WTC11 (cell line): ENCODE measurements around the gene CLDN7. TPM values are rescaled to one million over a fixed set of nuclear protein-coding genes. Genes with fewer than 3 reads are reported as not detected.

Experiments used
- ATAC-seq: fragments of 200-7000 bp; cut with Tn5 transposase; 2 replicates; pipeline ENCODE4 v1.10.0; 2021; ENCODE audit warnings: mild to moderate bottlenecking, moderate library complexity
- CTCF ChIA-PET: fragments of 300-600 bp; sonication (Branson Sonifier 250); formaldehyde crosslinking; loops from one replicate; lab custom pipeline; 2021; ENCODE audit warnings: antibody characterized with exemption; lab: Charles Lee
- POLR2A ChIA-PET: fragments of 350-600 bp; sonication (Branson Sonifier 250); formaldehyde crosslinking; loops from one replicate; lab custom pipeline; 2021; ENCODE audit warnings: antibody characterized with exemption; lab: Charles Lee
- DNase-seq: peaks from one replicate; pipeline ENCODE4 v3.0.0; 2021; ENCODE audit warnings: low spot score
- H3K27ac Mint-ChIP-seq: 2 replicates; pipeline ENCODE4 v1.8.0; 2021; ENCODE audit warnings: mixed read lengths
- H3K27me3 Mint-ChIP-seq: 2 replicates; pipeline ENCODE4 v1.8.0; 2021; ENCODE audit warnings: low read depth, mild to moderate bottlenecking, moderate library complexity, mixed read lengths
- H3K36me3 Mint-ChIP-seq: 2 replicates; pipeline ENCODE4 v1.8.0; 2021; ENCODE audit warnings: mixed read lengths
- H3K4me1 Mint-ChIP-seq: 2 replicates; pipeline ENCODE4 v1.8.0; 2022; ENCODE audit warnings: mixed read lengths
- H3K4me3 Mint-ChIP-seq: 2 replicates; pipeline ENCODE4 v1.8.0; 2021; ENCODE audit warnings: mild to moderate bottlenecking, moderate library complexity, mixed read lengths
- H3K9me3 Mint-ChIP-seq: 2 replicates; pipeline ENCODE4 v1.8.0; 2021; ENCODE audit warnings: mixed read lengths
- ESRRA ChIP-seq: sonication (generic); formaldehyde crosslinking; IDR thresholded peaks from 2 replicates; pipeline ENCODE4 v1.8.1; 2022; ENCODE audit warnings: mild to moderate bottlenecking, missing genetic modification reagents, borderline replicate concordance
- FOXP1 ChIP-seq: sonication (generic); formaldehyde crosslinking; IDR thresholded peaks from 2 replicates; pipeline ENCODE4 v1.8.0; 2022; ENCODE audit warnings: missing genetic modification reagents, mild to moderate bottlenecking, moderate library complexity, borderline replicate concordance
- GABPB1 ChIP-seq: sonication (generic); formaldehyde crosslinking; IDR thresholded peaks from 2 replicates; pipeline ENCODE4 v1.8.1; 2023; ENCODE audit warnings: mild to moderate bottlenecking, missing genetic modification reagents
- HMGA2 ChIP-seq: fragments of 250-450 bp; sonication (Bioruptor Pico); IDR thresholded peaks from 2 replicates; pipeline ENCODE4 v1.4.0; 2021; ENCODE audit warnings: mild to moderate bottlenecking, moderate library complexity
- JAZF1 ChIP-seq: fragments of 250-450 bp; sonication (Bioruptor Pico); IDR thresholded peaks from 2 replicates; pipeline ENCODE4 v1.9.0; 2021; ENCODE audit warnings: moderate library complexity, mild to moderate bottlenecking, inconsistent platforms
- JUN ChIP-seq: sonication (generic); formaldehyde crosslinking; IDR thresholded peaks from 2 replicates; pipeline ENCODE4 v1.8.0; 2023; ENCODE audit warnings: mild to moderate bottlenecking, missing genetic modification reagents
- MXD4 ChIP-seq: fragments of 250-450 bp; sonication (Bioruptor Pico); IDR thresholded peaks from 2 replicates; pipeline ENCODE4 v1.8.0; 2021; ENCODE audit warnings: mild to moderate bottlenecking, moderate library complexity, borderline replicate concordance
- MYBL2 ChIP-seq: sonication (generic); formaldehyde crosslinking; IDR thresholded peaks from 2 replicates; pipeline ENCODE4 v1.8.1; 2023; ENCODE audit warnings: mild to moderate bottlenecking, moderate library complexity, missing genetic modification reagents
- NR3C1 ChIP-seq: sonication (generic); formaldehyde crosslinking; conservative IDR thresholded peaks from 2 replicates; pipeline ENCODE4 v1.8.1; 2023; ENCODE audit warnings: low read depth, mild to moderate bottlenecking, missing genetic modification reagents
- PRRX2 ChIP-seq: fragments of 250-450 bp; sonication (Bioruptor Pico); IDR thresholded peaks from 2 replicates; pipeline ENCODE4 v1.8.0; 2021; ENCODE audit warnings: mild to moderate bottlenecking
- RORB ChIP-seq: fragments of 250-450 bp; sonication (Bioruptor Pico); IDR thresholded peaks from 2 replicates; pipeline ENCODE4 v1.9.0; 2021; ENCODE audit warnings: mild to moderate bottlenecking
- SMAD3 ChIP-seq: sonication (generic); formaldehyde crosslinking; IDR thresholded peaks from 2 replicates; pipeline ENCODE4 v1.8.0; 2022; ENCODE audit warnings: missing genetic modification reagents, mild to moderate bottlenecking, borderline replicate concordance
- SMAD4 ChIP-seq: sonication (generic); formaldehyde crosslinking; IDR thresholded peaks from 2 replicates; pipeline ENCODE4 v1.8.0; 2022; ENCODE audit warnings: mild to moderate bottlenecking, missing genetic modification reagents
- TEAD4 ChIP-seq: sonication (generic); formaldehyde crosslinking; IDR thresholded peaks from 2 replicates; pipeline ENCODE4 v1.8.0; 2022; ENCODE audit warnings: mild to moderate bottlenecking, missing genetic modification reagents
- ZBTB43 ChIP-seq: sonication (generic); formaldehyde crosslinking; IDR thresholded peaks from 2 replicates; pipeline ENCODE4 v1.8.1; 2023; ENCODE audit warnings: mild to moderate bottlenecking, missing genetic modification reagents
- ZNF232 ChIP-seq: sonication (generic); formaldehyde crosslinking; IDR thresholded peaks from 2 replicates; pipeline ENCODE4 v1.8.0; 2022; ENCODE audit warnings: mild to moderate bottlenecking, missing genetic modification reagents
- ZNF423 ChIP-seq: fragments of 250-450 bp; sonication (Bioruptor Pico); IDR thresholded peaks from 2 replicates; pipeline ENCODE4 v2.1.2; 2022; ENCODE audit warnings: mild to moderate bottlenecking, moderate library complexity
- total RNA-seq: library from RNA; stranded (reverse); gene quantifications from 3 replicates; pipeline ENCODE4 v1.2.3, GENCODE V29; 2021
- TF ChIP-seq, protein P1 (sequence below): sonication (generic); formaldehyde crosslinking; IDR thresholded peaks from 2 replicates; pipeline ENCODE4 v1.8.1; 2022; ENCODE audit warnings: mild to moderate bottlenecking, missing genetic modification reagents, moderate library complexity, borderline replicate concordance
- TF ChIP-seq, protein P2 (sequence below): sonication (generic); formaldehyde crosslinking; IDR thresholded peaks from 2 replicates; pipeline ENCODE4 v1.8.1; 2023; ENCODE audit warnings: mild to moderate bottlenecking, missing genetic modification reagents, borderline replicate concordance
- TF ChIP-seq, protein P3 (sequence below): sonication (generic); formaldehyde crosslinking; IDR thresholded peaks from 2 replicates; pipeline ENCODE4 v1.8.1; 2022; ENCODE audit warnings: missing genetic modification reagents, borderline replicate concordance
- TF ChIP-seq, protein P4 (sequence below): sonication (generic); formaldehyde crosslinking; IDR thresholded peaks from 2 replicates; pipeline ENCODE4 v1.8.0; 2023; ENCODE audit warnings: missing genetic modification reagents
- TF ChIP-seq, protein P5 (sequence below): sonication (generic); formaldehyde crosslinking; conservative IDR thresholded peaks from 2 replicates; pipeline ENCODE4 v1.8.1; 2022; ENCODE audit warnings: mild to moderate bottlenecking, missing genetic modification reagents

CLDN7 gene
- total RNA-seq, 1 experiment from 2014 or later = 136 TPM

GRCh38 chr17:7235693-7236665 lies 26.3 kb downstream of the CLDN7 start:
- Mint-ChIP-seq H3K9me3 (no peaks in the 10 kb centered on the region), H3K4me1 (peaks cover 38% of the 10 kb centered on the region), H3K27ac (no peak overlapping the region; the same call in none of the 2 replicates), H3K27me3 (no peaks in the 10 kb centered on the region), H3K4me3 (no peak overlapping the region), H3K36me3 (peaks cover 30% of the 10 kb centered on the region)
- CTCF ChIA-PET = interaction anchor here (6.0 kb wide), 1 partner anchor 15 kb away, joined by 36 read pairs; the partner anchor contains the start of genes ACADVL and DLG4
- POLR2A ChIA-PET = no interaction called here
- no peak for ATAC-seq
- no peak for DNase-seq
- no peak for TF ChIP-seq GABPB1
- TF ChIP-seq ZNF423 = no peak

GRCh38 chr17:7234083-7234951 lies 28.0 kb downstream of the CLDN7 start, which contains the start of gene DVL2:
TSS of gene DVL2 (minus strand) at chr17:7234517. CDS start at chr17:7234262, 255 bp downstream.
- Mint-ChIP-seq H3K4me1 (peaks cover 29% of the 10 kb centered on the region), H3K9me3 (no peaks in the 10 kb centered on the region), H3K27me3 (no peaks in the 10 kb centered on the region), H3K27ac (peak within 1 kb of the TSS; percentile 96), H3K4me3 (peak within 1 kb of the TSS; percentile 99), H3K36me3 (peaks cover 37% of the 10 kb centered on the region)
- CTCF ChIA-PET = interaction anchor here (1.2 to 6.0 kb wide), 5 partner anchors 14 to 62 kb away, joined by 5 to 36 read pairs (median 7); partner anchors contain the start of genes ACADVL and DLG4
- peak; percentile 95 for DNase-seq
- peak; percentile 31 for ATAC-seq
- POLR2A ChIA-PET = interaction anchor here (0.6 to 1.3 kb wide), 5 partner anchors 9 to 22 kb away, joined by 3 to 5 read pairs (median 4); partner anchors contain the start of genes ACADVL and DLG4
- peak; percentile 92 for TF ChIP-seq SMAD3
- TF ChIP-seq, protein P1, sequence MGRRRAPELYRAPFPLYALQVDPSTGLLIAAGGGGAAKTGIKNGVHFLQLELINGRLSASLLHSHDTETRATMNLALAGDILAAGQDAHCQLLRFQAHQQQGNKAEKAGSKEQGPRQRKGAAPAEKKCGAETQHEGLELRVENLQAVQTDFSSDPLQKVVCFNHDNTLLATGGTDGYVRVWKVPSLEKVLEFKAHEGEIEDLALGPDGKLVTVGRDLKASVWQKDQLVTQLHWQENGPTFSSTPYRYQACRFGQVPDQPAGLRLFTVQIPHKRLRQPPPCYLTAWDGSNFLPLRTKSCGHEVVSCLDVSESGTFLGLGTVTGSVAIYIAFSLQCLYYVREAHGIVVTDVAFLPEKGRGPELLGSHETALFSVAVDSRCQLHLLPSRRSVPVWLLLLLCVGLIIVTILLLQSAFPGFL (CRISPR knock-in tag) = no peak
- 0 out of 2 replicates have a peak, but pooled peaks have one; percentile 28 for TF ChIP-seq ZBTB43 (CRISPR knock-in tag)
- no peak for TF ChIP-seq ESRRA (CRISPR knock-in tag)
- no peak for TF ChIP-seq JUN
- TF ChIP-seq MXD4 (CRISPR knock-in tag) = no peak
- TF ChIP-seq PRRX2 (CRISPR knock-in tag) = peak; percentile 95
- TF ChIP-seq HMGA2 (CRISPR knock-in tag) = no peak
- peak; percentile 93 for TF ChIP-seq FOXP1 (CRISPR knock-in tag)
- TF ChIP-seq MYBL2 (CRISPR knock-in tag) = peak; percentile 87
- TF ChIP-seq TEAD4 = no peak
- 0 out of 2 replicates have a peak, but pooled peaks have one; percentile 44 for TF ChIP-seq NR3C1
- TF ChIP-seq, protein P2, sequence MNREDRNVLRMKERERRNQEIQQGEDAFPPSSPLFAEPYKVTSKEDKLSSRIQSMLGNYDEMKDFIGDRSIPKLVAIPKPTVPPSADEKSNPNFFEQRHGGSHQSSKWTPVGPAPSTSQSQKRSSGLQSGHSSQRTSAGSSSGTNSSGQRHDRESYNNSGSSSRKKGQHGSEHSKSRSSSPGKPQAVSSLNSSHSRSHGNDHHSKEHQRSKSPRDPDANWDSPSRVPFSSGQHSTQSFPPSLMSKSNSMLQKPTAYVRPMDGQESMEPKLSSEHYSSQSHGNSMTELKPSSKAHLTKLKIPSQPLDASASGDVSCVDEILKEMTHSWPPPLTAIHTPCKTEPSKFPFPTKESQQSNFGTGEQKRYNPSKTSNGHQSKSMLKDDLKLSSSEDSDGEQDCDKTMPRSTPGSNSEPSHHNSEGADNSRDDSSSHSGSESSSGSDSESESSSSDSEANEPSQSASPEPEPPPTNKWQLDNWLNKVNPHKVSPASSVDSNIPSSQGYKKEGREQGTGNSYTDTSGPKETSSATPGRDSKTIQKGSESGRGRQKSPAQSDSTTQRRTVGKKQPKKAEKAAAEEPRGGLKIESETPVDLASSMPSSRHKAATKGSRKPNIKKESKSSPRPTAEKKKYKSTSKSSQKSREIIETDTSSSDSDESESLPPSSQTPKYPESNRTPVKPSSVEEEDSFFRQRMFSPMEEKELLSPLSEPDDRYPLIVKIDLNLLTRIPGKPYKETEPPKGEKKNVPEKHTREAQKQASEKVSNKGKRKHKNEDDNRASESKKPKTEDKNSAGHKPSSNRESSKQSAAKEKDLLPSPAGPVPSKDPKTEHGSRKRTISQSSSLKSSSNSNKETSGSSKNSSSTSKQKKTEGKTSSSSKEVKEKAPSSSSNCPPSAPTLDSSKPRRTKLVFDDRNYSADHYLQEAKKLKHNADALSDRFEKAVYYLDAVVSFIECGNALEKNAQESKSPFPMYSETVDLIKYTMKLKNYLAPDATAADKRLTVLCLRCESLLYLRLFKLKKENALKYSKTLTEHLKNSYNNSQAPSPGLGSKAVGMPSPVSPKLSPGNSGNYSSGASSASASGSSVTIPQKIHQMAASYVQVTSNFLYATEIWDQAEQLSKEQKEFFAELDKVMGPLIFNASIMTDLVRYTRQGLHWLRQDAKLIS = peak; percentile 90; the same call in 1 of the 2 replicates
- TF ChIP-seq ZNF232 (CRISPR knock-in tag) = peak; percentile 94; the same call in 1 of the 2 replicates
- TF ChIP-seq SMAD4 (CRISPR knock-in tag) = no peak
- TF ChIP-seq, protein P3, sequence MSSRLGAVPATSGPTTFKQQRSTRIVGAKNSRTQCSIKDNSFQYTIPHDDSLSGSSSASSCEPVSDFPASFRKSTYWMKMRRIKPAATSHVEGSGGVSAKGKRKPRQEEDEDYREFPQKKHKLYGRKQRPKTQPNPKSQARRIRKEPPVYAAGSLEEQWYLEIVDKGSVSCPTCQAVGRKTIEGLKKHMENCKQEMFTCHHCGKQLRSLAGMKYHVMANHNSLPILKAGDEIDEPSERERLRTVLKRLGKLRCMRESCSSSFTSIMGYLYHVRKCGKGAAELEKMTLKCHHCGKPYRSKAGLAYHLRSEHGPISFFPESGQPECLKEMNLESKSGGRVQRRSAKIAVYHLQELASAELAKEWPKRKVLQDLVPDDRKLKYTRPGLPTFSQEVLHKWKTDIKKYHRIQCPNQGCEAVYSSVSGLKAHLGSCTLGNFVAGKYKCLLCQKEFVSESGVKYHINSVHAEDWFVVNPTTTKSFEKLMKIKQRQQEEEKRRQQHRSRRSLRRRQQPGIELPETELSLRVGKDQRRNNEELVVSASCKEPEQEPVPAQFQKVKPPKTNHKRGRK (CRISPR knock-in tag) = no peak
- TF ChIP-seq, protein P4, sequence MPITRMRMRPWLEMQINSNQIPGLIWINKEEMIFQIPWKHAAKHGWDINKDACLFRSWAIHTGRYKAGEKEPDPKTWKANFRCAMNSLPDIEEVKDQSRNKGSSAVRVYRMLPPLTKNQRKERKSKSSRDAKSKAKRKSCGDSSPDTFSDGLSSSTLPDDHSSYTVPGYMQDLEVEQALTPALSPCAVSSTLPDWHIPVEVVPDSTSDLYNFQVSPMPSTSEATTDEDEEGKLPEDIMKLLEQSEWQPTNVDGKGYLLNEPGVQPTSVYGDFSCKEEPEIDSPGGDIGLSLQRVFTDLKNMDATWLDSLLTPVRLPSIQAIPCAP (CRISPR knock-in tag) = peak; percentile 83; the same call in 1 of the 2 replicates
- TF ChIP-seq RORB = no peak
- no peak for TF ChIP-seq JAZF1 (CRISPR knock-in tag)
- TF ChIP-seq, protein P5, sequence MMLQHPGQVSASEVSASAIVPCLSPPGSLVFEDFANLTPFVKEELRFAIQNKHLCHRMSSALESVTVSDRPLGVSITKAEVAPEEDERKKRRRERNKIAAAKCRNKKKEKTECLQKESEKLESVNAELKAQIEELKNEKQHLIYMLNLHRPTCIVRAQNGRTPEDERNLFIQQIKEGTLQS (CRISPR knock-in tag) = no peak
